Neutrophil (primary cell): ENCODE data around the gene ADAMTS14.

ENCODE experiments used
- H3K27ac ChIP-seq: fragments of 200-600 bp; sonication (generic); 2 replicates; pipeline ENCODE4 v1.5.1; 2016; ENCODE audit warnings: mild to moderate bottlenecking, moderate library complexity
- H3K27me3 ChIP-seq: fragments of 200-600 bp; sonication (generic); 2 replicates; pipeline ENCODE4 v1.6.0; 2016; ENCODE audit warnings: mild to moderate bottlenecking
- H3K36me3 ChIP-seq: fragments of 200-600 bp; sonication (generic); 2 replicates; pipeline ENCODE4 v1.5.1; 2017
- H3K4me1 ChIP-seq, 2 experiments: fragments of 200-600 bp in 1 of 2; sonication (generic) in 1 of 2; 1 replicate in 1 of 2; 2 replicates in 1 of 2; pipeline versions ENCODE4 v1.5.1 to v1.6.1; 2013 to 2016; ENCODE audit warnings: low read depth in 1 of 2, low read length in 1 of 2, mild to moderate bottlenecking in 1 of 2, moderate library complexity in 1 of 2; ENCODE audit not compliant: control insufficient read depth in 1 of 2, insufficient read depth in 1 of 2
- H3K4me3 ChIP-seq, 2 experiments: fragments of 200-600 bp in 1 of 2; sonication (generic) in 1 of 2; 1 replicate in 1 of 2; 2 replicates in 1 of 2; pipeline ENCODE4 v1.5.1; 2013 to 2016; ENCODE audit warnings: low read depth in 1 of 2, low read length in 1 of 2, mild to moderate bottlenecking in 1 of 2, moderate library complexity in 1 of 2
- H3K9me3 ChIP-seq: fragments of 200-600 bp; sonication (generic); 2 replicates; pipeline ENCODE4 v1.5.1; 2016
- TF ChIP-seq, protein P1 (sequence below): fragments of 200-600 bp; sonication (generic); IDR thresholded peaks from 2 replicates; pipeline ENCODE4 v1.5.1; 2016; ENCODE audit warnings: antibody characterized with exemption

Gene ADAMTS14

GRCh38 chr10:70723771-70724170 is 51.5 kb downstream of the ADAMTS14 start:
- Histone ChIP-seq H3K4me3 (no peak overlapping the region), H3K27me3 (no peaks in the 10 kb centered on the region), H3K36me3 (no peaks in the 10 kb centered on the region), H3K4me1 (no peaks in the 10 kb centered on the region), H3K9me3 (no peaks in the 10 kb centered on the region), H3K27ac (no peak overlapping the region)
- TF ChIP-seq, protein P1, sequence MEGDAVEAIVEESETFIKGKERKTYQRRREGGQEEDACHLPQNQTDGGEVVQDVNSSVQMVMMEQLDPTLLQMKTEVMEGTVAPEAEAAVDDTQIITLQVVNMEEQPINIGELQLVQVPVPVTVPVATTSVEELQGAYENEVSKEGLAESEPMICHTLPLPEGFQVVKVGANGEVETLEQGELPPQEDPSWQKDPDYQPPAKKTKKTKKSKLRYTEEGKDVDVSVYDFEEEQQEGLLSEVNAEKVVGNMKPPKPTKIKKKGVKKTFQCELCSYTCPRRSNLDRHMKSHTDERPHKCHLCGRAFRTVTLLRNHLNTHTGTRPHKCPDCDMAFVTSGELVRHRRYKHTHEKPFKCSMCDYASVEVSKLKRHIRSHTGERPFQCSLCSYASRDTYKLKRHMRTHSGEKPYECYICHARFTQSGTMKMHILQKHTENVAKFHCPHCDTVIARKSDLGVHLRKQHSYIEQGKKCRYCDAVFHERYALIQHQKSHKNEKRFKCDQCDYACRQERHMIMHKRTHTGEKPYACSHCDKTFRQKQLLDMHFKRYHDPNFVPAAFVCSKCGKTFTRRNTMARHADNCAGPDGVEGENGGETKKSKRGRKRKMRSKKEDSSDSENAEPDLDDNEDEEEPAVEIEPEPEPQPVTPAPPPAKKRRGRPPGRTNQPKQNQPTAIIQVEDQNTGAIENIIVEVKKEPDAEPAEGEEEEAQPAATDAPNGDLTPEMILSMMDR, result no peak

DNA sequence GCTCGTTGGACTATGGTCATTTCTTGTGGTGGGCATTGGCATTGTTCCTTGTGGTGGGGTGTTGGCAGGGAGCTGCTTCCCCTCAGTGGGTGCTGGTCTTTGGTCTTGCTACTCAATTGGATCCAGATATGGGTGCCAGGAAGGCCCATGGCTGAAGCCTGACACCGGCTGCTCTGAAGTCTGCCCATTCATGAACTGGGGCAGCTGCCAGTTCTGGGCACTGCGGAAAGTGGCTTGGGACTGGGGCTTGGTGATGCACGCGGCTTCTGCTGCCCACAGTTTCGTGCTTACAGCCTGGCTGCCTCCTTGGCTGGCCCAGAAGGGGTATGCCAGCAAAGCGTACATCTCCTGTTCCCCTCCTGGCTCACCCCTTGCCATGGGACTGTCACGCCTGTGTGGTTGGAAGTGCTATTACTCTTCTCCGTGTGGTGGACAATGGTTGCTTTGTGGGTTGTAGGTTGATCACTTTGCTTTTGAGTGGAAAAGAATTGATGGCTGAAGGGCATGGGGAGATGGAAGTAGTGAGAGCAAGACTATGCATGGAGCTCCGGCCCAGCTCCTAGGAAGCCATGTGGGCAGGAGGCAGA is 54.7 kb downstream of the ADAMTS14 start:
- H3K4me1 ChIP-seq, result no peaks in the 10 kb centered on the region
- H3K36me3 ChIP-seq, result no peaks in the 10 kb centered on the region
- no peak overlapping the region for H3K27ac ChIP-seq
- no peaks in the 10 kb centered on the region for H3K27me3 ChIP-seq
- no peak overlapping the region for H3K4me3 ChIP-seq
- TF ChIP-seq, protein P1, result no peak
- H3K9me3 ChIP-seq, result no peaks in the 10 kb centered on the region

DNA sequence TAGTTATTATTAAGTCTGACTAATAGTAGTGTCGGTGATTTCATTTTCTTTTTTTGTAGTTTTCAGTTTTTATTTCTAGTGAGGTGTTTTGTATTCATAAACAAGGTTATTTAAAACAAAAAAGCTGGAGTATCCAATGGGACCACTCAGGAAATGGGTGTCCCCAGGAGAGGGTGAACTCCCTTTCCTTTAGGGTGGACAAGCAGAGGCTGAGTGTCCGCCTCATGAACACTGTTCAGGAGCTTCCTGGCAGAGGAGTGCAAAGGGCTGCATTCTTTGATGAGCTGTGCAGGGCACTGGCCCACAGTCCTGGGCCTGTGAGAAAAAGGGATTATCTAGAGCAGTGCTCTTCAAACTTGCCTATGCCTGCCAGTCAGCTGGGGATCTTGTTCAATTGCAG is 56.0 kb downstream of the ADAMTS14 start:
- H3K27me3 ChIP-seq, result no peaks in the 10 kb centered on the region

GRCh38 chr10:70729763-70730357 is 57.6 kb downstream of the ADAMTS14 start:
- Histone ChIP-seq H3K4me3 (no peak overlapping the region), H3K27me3 (no peaks in the 10 kb centered on the region), H3K27ac (no peak overlapping the region), H3K9me3 (no peaks in the 10 kb centered on the region), H3K36me3 (no peaks in the 10 kb centered on the region), H3K4me1 (no peaks in the 10 kb centered on the region)
- TF ChIP-seq, protein P1, result no peak

More for the DNA sequence above, 56.0 kb downstream of the ADAMTS14 start:
- no peak overlapping the region for H3K27ac ChIP-seq
- no peak overlapping the region for H3K4me3 ChIP-seq
- H3K36me3 ChIP-seq, result no peaks in the 10 kb centered on the region
- no peaks in the 10 kb centered on the region for H3K4me1 ChIP-seq
- no peaks in the 10 kb centered on the region for H3K9me3 ChIP-seq
- TF ChIP-seq, protein P1, result no peak

DNA sequence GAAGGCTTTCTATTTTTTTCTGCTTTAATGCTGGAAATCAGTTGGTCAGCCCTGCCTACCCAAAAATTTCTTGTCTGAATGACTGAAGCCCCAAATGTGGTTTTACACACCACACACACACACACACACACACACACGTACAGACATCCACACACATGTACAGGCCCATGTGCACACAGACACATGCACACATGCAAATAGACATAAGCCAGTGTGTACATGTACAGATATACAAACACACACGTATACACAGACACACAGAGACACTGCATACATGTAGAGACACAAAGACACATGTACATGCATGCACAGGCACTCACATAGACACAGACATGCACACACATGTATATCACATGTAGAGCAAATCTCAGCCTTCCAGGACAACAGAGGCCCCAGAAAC is 58.6 kb downstream of the ADAMTS14 start:
- Histone ChIP-seq H3K9me3 (no peaks in the 10 kb centered on the region), H3K27ac (no peak overlapping the region), H3K4me3 (no peak overlapping the region), H3K27me3 (no peaks in the 10 kb centered on the region), H3K36me3 (no peaks in the 10 kb centered on the region), H3K4me1 (no peaks in the 10 kb centered on the region)
- TF ChIP-seq, protein P1, result no peak
